GM12878 (cell line): ENCODE measurements around the gene CYP2A7.

ENCODE experiments used
- CTCF ChIP-seq, 3 experiments: IDR thresholded peaks in 2 of 3; conservative IDR thresholded peaks in 1 of 3; 2 replicates each; pipeline ENCODE4 v1.5.1; 2011; ENCODE audit warnings: low read depth in 3 of 3, low read length in 3 of 3, mild to moderate bottlenecking in 3 of 3, control low read depth in 2 of 3, moderate library complexity in 2 of 3, inconsistent platforms in 1 of 3, mixed read lengths in 1 of 3; ENCODE audit not compliant: control insufficient read depth in 2 of 3, insufficient read depth in 1 of 3; ENCODE audit errors: extremely low read depth in 1 of 3
- GABPA ChIP-seq: IDR thresholded peaks from 2 replicates; pipeline ENCODE4 v1.6.1; 2014; ENCODE audit warnings: antibody characterized with exemption, low read depth, mild to moderate bottlenecking, inconsistent platforms
- IRF3 ChIP-seq: fragments of 450-650 bp; IDR thresholded peaks from 2 replicates; pipeline ENCODE4 v1.6.1; 2014; ENCODE audit warnings: mild to moderate bottlenecking
- MAX ChIP-seq: IDR thresholded peaks from 2 replicates; pipeline ENCODE4 v1.6.1; 2012; ENCODE audit warnings: low read depth, low read length, improper control_type of control experiment
- NFXL1 ChIP-seq: fragments of 450-650 bp; IDR thresholded peaks from 2 replicates; pipeline ENCODE4 v1.6.1; 2017; ENCODE audit warnings: antibody characterized with exemption, mild to moderate bottlenecking, borderline replicate concordance
- POLR2A ChIP-seq: IDR thresholded peaks from 2 replicates; pipeline ENCODE4 v1.6.1; 2011; ENCODE audit warnings: low read depth, mild to moderate bottlenecking, low read length
- POLR2AphosphoS5 ChIP-seq: IDR thresholded peaks from 2 replicates; pipeline ENCODE4 v1.6.1; 2011; ENCODE audit warnings: mild to moderate bottlenecking, low read length, inconsistent platforms
- REST ChIP-seq: IDR thresholded peaks from 2 replicates; pipeline ENCODE4 v1.6.1; 2012; ENCODE audit warnings: mild to moderate bottlenecking, low read depth, low read length
- SIN3A ChIP-seq: IDR thresholded peaks from 2 replicates; pipeline ENCODE4 v1.6.1; 2012; ENCODE audit warnings: low read depth, low read length, improper control_type of control experiment
- SMC3 ChIP-seq: IDR thresholded peaks from 2 replicates; pipeline ENCODE4 v1.6.1; 2011; ENCODE audit warnings: low read length, improper control_type of control experiment, borderline replicate concordance
- SP1 ChIP-seq: IDR thresholded peaks from one replicate; pipeline ENCODE4 v1.6.1; 2011; ENCODE audit warnings: low read depth, low read length
- SUZ12 ChIP-seq: fragments of 200-600 bp; sonication (generic); IDR thresholded peaks from one replicate; pipeline ENCODE4 v1.6.1; 2018; ENCODE audit warnings: antibody characterized with exemption, mild to moderate bottlenecking; ENCODE audit not compliant: unreplicated experiment
- USF2 ChIP-seq: IDR thresholded peaks from 2 replicates; pipeline ENCODE4 v1.6.1; 2011; ENCODE audit warnings: low read depth, low read length, improper control_type of control experiment, borderline replicate concordance
- ZNF592 ChIP-seq: fragments of 450-650 bp; IDR thresholded peaks from 2 replicates; pipeline ENCODE4 v1.6.1; 2017; ENCODE audit warnings: mild to moderate bottlenecking, moderate library complexity

GRCh38 chr19:40858109-40858508, 23.9 kb downstream of the CYP2A7 start:
- no peak for TF ChIP-seq SIN3A
- no peak for TF ChIP-seq SUZ12
- TF ChIP-seq MAX: no peak
- TF ChIP-seq POLR2AphosphoS5: no peak
- TF ChIP-seq USF2: no peak
- TF ChIP-seq CTCF (IDR thresholded peaks at IDR 0.05 in 2 of 3, conservative IDR thresholded peaks at IDR 0.05 in 1 of 3; ENCODE audit: control insufficient read depth in 2 of 3, extremely low read depth in 1 of 3, insufficient read depth in 1 of 3, low read depth in 3 of 3, low read length in 3 of 3): no peak
- no peak for TF ChIP-seq REST
- no peak for TF ChIP-seq SP1
- no peak for TF ChIP-seq POLR2A
- TF ChIP-seq NFXL1: no peak
- TF ChIP-seq SMC3: no peak
- no peak for TF ChIP-seq GABPA
- TF ChIP-seq IRF3: no peak
- no peak for TF ChIP-seq ZNF592
